Choroid plexus epithelial cell (primary cell): Measurements from ENCODE around the gene PHLPP1.

ENCODE experiments used
- DNase-seq: peaks from one replicate; pipeline ENCODE4 v3.0.0-alpha.2; 2010; ENCODE audit warnings: low read depth
- H3K4me3 ChIP-seq: 2 replicates; pipeline ENCODE4 v1.5.1; 2011; ENCODE audit warnings: low read depth, mild to moderate bottlenecking, control low read depth, low read length, moderate library complexity
- TF ChIP-seq, protein P1 (sequence below): conservative IDR thresholded peaks from 2 replicates; pipeline ENCODE4 v1.5.1; 2011; ENCODE audit warnings: low read depth, mild to moderate bottlenecking, control low read depth, inconsistent platforms, low read length, moderate library complexity

PHLPP1 gene

DNA sequence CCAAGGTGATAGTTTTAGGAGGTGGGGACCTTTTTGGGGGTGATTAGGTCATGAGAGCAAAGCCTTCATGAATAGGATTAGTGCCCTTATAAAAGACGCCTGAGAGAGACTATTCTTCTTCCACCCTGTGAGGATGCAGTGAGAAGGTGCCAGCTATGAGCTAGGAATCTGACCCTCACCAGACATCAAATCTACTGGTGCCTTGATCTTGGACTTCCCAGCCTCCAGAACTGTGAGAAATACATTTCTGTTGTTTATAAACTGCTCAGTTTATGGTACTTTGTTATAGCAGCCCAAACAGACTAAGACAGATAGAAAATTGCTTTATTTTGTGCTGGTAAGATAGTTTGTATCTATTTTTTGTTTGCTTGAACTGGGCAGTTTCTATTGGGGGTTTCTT, 40.1 kb downstream of the PHLPP1 start:
- H3K4me3 ChIP-seq: no peak overlapping the region
- no peak for DNase-seq
- TF ChIP-seq, protein P1, sequence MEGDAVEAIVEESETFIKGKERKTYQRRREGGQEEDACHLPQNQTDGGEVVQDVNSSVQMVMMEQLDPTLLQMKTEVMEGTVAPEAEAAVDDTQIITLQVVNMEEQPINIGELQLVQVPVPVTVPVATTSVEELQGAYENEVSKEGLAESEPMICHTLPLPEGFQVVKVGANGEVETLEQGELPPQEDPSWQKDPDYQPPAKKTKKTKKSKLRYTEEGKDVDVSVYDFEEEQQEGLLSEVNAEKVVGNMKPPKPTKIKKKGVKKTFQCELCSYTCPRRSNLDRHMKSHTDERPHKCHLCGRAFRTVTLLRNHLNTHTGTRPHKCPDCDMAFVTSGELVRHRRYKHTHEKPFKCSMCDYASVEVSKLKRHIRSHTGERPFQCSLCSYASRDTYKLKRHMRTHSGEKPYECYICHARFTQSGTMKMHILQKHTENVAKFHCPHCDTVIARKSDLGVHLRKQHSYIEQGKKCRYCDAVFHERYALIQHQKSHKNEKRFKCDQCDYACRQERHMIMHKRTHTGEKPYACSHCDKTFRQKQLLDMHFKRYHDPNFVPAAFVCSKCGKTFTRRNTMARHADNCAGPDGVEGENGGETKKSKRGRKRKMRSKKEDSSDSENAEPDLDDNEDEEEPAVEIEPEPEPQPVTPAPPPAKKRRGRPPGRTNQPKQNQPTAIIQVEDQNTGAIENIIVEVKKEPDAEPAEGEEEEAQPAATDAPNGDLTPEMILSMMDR: no peak

DNA sequence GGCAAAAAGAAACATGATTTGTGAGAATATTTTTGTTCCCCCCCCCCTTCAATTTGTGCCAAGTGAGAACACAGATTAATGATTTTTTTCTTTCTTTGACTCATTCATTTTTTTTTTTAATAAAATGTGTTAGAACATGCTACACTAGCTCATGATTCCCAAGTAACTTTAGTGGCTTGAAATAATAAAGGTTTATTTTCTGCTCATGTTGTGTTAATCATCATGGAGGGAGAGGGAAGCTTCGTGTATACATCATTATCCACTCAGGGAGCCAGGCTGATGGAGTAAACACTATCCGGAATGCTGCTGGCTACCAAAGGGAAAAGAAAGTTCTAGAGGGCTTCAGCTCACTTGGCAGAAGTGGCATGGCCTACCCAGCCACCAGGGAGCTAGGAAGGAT, 40.6 kb downstream of the PHLPP1 start:
- H3K4me3 ChIP-seq: no peak overlapping the region
- no peak for DNase-seq
- TF ChIP-seq, protein P1: no peak

DNA sequence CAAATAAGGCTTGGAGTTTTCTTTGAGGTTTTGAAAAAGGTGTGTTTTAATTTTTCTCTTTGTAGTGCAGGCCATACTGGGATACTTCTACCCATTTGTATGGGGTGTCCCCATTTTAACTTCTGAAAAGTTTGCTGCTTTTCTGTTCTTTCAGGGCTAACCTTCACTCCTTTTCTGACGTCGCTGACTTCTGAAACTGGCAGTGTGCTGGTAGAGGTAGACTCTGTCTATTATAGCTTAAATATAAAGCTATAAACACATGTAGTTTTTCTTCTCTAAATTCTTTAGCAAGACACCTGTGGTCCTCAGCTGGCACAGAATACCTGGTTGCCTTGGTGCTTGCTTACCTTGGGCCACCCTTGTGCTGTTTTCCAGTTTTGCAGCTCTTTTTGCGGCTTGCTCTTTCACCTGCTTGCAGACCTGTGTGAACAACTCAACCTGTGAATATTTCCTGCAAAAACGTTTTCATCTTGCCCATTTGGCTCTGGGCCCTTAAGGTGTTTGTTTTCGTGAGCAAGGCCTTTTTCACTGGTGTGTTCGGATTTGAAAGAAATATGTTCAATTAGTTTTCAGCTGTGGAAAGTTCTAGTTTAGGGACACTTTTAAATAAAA, 42.2 kb downstream of the PHLPP1 start:
- DNase-seq: no peak
- H3K4me3 ChIP-seq: no peak overlapping the region
- TF ChIP-seq, protein P1: no peak

DNA sequence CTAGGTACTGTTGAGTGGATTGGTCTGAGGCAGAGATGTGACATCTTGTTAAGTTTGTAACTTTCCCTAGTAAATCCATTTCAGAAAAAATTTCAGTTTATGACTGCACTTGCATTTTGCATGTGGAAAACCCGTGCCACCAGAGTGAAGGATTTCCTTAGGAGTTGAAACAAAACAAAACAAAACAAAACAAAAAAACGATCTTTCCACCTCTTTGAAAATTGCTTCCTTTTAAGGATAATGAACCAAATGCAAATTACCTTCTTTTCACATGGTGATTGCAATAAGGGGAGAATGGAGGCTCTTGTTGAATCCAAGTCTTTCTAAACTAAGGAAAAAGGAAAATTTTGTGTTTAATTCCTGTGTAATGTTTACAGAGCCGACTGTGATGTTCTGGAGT, 43.2 kb downstream of the PHLPP1 start:
- no peak overlapping the region for H3K4me3 ChIP-seq
- TF ChIP-seq, protein P1: no peak
- no peak for DNase-seq

DNA sequence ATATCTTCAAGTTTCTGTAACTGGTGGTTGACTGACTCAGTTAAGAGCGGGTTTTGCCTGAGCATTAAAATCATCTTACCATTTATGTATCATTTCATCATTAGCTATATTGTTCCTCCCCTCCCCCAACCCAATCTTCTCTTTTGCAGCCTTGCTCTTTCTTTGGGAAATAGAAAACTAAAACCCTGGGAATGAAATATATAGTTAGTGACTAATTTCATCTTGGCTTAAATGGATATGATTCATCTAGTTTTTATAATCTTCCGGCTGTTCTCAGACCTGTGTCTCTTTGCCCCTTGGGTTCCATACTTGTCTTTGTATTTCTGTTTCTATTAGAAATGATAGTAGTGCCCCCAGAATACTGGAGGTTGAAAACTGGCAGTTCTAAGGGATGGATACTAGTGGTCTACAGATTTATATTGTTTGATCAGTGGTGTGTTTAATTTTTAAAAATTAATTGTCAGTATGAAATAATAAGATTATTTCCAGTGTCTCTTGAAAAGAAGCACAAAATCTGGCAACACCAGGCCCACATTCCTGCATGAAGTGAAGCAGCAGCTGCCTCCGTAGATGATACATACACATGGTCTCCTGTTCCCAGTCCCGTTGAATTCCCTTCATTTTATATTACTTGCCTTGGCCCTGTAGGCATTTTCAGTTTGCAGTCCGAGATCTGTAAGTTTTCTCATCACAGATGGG, 44.5 kb downstream of the PHLPP1 start:
- peak; percentile 67 for DNase-seq
- no peak overlapping the region for H3K4me3 ChIP-seq
- TF ChIP-seq, protein P1: no peak

DNA sequence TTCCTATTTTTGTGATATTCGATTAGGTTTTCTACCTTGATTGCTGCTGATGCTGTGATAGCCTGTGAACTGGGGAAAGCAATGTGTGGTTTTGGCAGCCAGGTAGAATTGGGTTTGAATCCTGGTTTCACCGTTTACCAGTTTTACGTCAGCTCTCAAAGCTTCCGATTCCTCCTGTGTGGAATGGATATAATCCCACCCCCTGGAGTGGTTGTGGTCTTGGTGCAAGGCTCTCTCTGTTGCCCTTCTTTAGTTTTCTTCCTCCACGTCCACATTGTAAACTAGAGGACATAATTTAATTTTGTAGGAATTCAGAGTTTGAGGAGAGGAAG, 45.0 kb downstream of the PHLPP1 start:
- TF ChIP-seq, protein P1: no peak
- no peak for DNase-seq
- no peak overlapping the region for H3K4me3 ChIP-seq

DNA sequence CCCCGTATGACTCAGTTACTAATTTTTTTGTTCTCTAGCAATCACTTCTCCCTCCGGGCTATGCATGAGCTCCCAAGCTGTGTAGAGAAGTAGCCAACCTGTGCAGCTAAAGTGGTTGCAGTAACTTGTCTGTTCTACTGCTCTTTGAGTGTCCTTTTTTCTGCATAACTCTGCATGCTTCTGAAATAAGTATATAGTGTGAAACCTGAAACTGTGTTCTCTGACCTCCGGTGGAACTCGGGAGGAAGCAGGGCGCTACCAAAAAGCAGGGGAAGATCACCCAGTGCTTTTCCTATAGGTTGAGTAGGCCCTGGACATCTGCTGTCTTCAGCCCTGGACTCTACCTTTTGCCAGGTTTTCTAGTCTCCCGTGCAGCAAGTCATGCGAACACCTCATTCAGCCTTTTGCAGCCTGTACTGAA, 47.8 kb downstream of the PHLPP1 start:
- DNase-seq: peak; percentile 73
- TF ChIP-seq, protein P1: no peak
- no peak overlapping the region for H3K4me3 ChIP-seq
